ENCODE results near the gene TPPP2.
"Not testable (repeated sequence)": the region's sequence is repeated elsewhere in the genome, so short reads cannot be mapped to it uniquely, and the experiment has no call there.

Gene TPPP2

GRCh38 chr14:21039585-21040369 is 9.8 kb downstream of the TPPP2 start:
- peak; percentile 75 for DNase-seq

- no peak for DNase-seq
Measured at GRCh38 chr14:21040370-21040925, 10.4 kb downstream of the TPPP2 start.

- DNase-seq = not testable (repeated sequence)
Measured at GRCh38 chr14:21040941-21041340, 10.9 kb downstream of the TPPP2 start.

DNA sequence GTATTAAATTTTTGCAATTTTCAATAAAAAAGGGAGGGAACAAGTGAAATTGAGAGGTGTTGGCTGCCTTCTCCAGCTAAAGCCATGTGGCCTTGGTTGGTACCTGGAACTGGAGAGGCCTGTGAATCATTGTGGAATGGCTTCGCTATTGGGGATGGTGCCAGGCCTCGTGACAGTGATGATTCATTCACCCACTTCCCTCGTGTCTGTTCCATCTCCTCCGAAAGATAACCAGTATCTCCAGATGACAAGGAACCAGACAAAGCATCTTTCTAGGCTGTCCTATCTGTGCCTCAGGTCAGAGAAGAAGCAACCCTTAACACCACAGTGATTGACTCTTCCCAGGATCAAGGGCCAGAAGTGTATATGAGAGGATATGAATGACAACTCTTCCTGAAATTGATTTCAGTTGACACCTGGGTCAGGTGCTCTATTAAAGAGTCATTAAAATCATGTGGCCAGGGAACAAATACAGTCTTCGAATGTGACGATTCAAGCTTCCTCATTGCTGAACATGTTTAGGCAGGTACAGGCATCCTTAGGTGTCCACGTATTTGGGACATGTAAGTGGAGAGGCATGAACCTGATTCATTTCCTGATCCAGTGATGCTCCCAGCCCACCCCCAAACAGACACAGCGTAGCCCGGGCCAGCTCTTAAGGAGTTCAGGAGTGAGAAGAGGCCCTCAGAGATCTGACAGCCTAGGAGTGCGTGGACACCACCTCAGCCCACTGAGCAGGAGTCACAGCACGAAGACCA is 11.8 kb downstream of the TPPP2 start, which contains the start of gene RNASE7:
RNASE7 (plus strand) TSS at position 687 of the 758 bp plus-strand sequence. CDS start 631 bp downstream, outside the sequence.
- DNase-seq = no peak

DNA sequence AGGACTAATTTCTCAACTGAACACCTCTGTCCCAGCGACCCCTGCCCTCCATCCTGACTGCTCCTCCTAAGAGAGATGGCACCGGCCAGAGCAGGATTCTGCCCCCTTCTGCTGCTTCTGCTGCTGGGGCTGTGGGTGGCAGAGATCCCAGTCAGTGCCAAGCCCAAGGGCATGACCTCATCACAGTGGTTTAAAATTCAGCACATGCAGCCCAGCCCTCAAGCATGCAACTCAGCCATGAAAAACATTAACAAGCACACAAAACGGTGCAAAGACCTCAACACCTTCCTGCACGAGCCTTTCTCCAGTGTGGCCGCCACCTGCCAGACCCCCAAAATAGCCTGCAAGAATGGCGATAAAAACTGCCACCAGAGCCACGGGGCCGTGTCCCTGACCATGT is 12.9 kb downstream of the TPPP2 start:
- DNase-seq = no peak

GRCh38 chr14:21043387-21043973 is 13.5 kb downstream of the TPPP2 start:
- no peak for DNase-seq

DNA sequence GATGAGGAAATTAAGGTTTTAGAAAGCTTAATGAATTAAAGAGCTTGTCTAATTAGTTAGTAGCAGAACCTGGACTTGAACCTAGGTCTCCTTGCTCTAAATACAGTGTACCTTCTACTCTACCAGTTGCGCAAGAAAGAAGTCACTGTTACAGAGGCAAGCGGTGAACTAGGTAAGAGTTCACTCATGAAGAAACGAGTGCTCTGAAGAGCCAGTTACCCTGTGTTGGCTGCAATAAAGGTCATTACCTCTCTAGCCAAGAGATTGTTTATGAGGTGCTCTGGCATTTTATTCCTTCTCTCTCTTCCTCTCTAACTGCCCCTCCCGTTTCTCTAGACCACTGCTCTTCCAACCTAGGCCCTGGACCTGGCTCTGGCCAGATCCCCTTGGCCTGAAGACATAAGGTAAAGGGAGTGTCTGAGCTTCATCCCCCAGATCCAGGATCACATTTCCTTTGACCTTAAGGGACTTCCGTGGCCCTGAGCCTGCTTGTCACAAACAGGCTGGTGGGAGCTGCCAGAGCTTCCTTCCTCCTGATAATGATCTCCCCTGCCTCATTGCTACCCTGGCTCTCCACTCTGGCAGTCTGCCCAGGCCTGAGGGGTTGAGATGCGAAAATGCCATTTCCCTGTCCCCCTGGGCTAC is 14.1 kb downstream of the TPPP2 start:
- no peak for DNase-seq

GRCh38 chr14:21047378-21047781 is 17.4 kb downstream of the TPPP2 start:
- DNase-seq = no peak

DNA sequence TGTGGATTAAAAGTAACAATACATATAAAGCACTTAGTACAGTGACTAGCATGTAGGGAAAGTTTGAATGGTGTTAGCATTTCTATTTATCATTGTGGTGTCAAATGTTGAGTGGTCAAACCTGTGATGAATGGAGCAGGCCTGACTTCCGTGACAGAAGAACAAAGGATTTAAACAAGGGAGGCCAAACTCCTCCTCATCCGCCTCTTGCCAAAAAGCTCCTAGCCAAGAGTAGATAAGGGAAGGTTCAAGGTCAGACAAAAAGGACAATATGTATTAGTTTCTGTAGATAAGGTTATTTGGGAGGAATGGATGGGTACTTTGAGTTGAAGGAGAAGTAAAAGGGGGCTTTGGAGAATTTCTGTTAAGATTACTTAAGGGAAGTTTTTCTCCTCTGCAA is 18.6 kb downstream of the TPPP2 start:
- no peak for DNase-seq

- DNase-seq = no peak
Measured at GRCh38 chr14:21049271-21049673, 19.3 kb downstream of the TPPP2 start.

- no peak for DNase-seq
Measured at GRCh38 chr14:21050597-21050996, 20.6 kb downstream of the TPPP2 start.

DNA sequence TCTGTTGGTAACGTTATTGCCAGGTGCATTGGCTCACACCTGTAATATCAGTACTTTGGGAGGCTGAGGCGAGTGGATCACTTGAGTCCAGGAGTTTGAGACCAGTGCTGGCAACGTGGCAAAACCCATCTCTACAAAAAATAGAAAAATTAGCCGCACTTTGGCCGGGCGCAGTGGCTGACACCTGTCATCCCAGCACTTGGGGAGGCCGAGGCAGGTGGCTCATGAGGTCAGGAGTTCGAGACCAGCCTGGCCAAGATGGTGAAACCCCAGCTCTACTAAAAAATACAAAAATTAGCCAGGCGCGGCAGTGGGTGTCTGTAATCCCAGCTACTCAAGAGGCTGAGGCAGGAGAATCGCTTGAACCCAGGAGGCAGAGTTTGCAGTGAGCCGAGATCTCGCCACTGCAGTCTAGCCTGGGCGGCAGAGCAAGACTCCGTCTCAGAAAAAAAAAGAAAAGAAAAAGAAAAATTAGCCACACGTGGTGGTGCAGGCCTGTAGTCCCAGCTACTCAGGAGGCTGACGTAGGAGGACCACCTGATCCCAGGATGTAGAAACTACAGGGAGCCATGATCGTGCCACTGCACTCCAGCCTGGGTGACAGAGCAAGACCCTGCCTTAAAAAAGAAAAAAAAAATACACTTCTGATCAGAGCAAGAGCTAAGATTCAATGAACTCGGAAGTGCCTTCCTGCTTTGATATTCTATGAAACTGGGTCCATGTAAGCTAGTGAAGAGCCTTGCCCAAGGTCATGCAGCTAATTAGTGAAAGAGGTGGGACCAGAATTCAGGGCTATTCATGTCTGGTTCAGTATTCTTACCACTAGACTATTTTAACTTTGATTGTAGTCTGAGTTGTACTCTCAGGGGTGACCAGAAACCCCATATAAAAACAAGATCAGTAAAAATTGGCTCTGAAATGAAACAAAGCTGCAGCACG is 23.4 kb downstream of the TPPP2 start:
- no peak for DNase-seq

GRCh38 chr14:21054123-21054767 is 24.2 kb downstream of the TPPP2 start:
- no peak for DNase-seq

DNA sequence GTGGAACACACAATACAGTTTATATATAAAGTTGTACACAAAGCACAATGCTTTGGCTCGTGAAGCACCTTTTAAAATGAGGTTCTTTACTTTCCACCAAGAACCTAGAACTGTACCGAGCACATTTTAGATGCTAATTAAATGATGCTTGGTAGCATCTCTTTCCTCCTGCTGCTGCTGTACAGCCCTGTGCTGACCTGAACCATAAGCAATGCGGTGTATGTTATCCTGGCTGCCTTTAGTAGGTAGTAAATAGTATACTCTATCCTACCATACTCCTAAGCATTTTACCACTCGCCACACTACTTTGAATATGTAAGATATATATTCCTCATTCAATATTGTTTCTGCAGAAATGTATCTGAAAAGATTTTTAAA is 24.7 kb downstream of the TPPP2 start:
- DNase-seq = no peak

GRCh38 chr14:21055432-21056117 is 25.6 kb downstream of the TPPP2 start:
- no peak for DNase-seq

- DNase-seq = no peak
Measured at GRCh38 chr14:21056520-21057163, 26.6 kb downstream of the TPPP2 start.

- DNase-seq = no peak
Measured at GRCh38 chr14:21057803-21058675, 28.0 kb downstream of the TPPP2 start, which contains the start of gene RNASE8. RNASE8 (plus strand) TSS chr14:21057822; CDS start chr14:21057893, 71 bp downstream.

DNA sequence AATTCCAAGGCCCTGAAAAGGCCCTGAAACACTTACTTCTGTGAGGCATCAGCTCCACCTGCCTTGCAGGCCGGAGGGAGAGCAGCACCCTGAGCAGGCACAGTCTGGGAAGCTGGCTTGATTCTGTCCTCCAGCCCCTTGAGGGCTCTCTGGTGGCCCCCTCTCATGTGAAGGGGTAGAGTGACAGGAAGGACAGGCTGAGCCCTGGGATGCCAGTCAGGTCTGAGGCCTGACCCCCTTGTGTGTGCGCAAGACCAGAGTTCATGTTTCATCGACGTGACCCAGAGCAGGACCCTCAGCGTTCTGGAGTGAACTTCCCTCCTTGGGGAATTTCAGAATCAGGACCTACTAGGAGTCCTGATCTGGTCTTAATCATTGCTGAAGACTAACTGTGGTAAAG is 28.9 kb downstream of the TPPP2 start:
- no peak for DNase-seq
